GM18907 (cell line): ENCODE results near the gene FCN2.

Experiments used
- ATAC-seq: cut with Tn5 transposase; IDR thresholded peaks from one replicate; pipeline ENCODE4 v1.9.1; 2021; ENCODE audit warnings: mild to moderate bottlenecking, moderate library complexity; ENCODE audit not compliant: unreplicated experiment

FCN2 gene

DNA sequence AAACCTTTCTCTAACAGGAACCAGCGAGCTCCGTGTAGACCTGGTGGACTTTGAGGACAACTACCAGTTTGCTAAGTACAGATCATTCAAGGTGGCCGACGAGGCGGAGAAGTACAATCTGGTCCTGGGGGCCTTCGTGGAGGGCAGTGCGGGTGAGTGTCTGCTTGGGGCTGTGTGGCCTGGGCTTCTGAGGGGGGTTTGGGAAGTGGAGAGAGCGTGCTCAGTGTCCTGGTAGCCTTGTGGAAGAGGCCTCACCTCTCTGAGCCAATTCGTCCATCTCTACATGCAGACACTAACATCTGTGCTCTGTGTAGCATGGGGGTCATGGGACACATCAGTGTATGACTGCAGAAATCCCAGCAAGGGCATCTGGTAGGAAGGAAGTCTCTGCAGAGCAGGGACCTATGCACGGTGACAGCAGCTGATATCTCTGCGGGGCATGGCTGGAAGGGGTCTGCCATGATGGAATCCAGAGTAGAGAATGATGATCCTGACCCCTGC is 5.9 kb downstream of the FCN2 start:
- ATAC-seq = no peak

DNA sequence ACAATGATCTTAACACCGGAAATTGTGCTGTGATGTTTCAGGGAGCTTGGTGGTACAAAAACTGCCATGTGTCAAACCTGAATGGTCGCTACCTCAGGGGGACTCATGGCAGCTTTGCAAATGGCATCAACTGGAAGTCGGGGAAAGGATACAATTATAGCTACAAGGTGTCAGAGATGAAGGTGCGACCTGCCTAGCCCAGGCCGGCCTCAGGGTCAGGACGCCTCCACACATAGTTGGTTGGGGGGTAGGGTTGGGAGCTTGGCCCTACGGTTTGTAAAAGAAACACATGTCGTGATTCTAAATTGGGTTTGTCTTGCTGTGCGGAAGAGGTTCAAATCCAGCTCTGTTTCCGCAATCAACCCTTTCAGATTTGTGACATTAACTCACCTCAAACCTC is 6.6 kb downstream of the FCN2 start:
- ATAC-seq = no peak

DNA sequence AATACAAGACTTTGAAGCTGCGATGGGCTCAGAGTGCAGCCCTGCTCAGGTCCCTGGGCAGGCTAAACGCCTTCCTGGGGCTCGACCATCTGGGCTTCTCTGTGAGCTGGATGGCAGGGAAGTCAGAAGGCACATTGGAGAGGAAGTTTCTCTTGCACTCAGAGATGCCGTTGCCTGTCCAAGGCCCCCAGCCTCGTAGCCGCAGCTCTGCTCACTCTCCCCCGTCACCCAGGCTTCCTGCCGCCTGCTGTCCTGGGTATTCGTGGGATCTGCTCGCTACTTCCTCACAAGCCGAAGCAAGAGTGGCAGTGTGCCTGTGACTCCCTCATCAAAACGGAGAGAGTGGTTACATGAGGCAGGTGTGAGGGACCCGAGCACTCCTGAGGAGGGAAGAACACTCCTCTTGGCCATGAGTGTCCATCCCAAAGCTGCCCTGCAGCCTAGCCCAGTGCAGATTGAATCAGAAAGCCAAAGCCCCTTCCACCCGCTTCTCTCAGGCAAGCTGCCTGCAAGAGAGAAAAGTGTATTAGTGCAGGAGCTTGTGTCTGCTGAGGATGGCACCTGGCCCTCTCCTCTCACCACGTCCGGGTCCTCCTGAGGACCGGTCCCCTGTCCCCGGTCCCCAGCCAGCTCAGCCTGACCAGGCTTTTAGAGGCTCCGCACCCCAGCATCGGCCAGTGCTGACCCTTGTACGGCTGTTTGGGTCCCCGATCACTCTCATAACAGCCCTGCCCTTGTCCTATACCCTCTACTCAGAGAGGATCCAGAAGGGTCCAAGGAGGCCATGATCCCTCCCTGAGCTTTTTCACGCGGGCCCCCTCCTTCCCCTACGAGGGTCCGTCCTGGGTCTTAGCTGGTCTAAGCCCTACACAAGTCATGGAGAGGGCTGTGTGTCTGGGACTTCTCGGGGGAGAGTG is 7.3 kb downstream of the FCN2 start:
- no peak for ATAC-seq

DNA sequence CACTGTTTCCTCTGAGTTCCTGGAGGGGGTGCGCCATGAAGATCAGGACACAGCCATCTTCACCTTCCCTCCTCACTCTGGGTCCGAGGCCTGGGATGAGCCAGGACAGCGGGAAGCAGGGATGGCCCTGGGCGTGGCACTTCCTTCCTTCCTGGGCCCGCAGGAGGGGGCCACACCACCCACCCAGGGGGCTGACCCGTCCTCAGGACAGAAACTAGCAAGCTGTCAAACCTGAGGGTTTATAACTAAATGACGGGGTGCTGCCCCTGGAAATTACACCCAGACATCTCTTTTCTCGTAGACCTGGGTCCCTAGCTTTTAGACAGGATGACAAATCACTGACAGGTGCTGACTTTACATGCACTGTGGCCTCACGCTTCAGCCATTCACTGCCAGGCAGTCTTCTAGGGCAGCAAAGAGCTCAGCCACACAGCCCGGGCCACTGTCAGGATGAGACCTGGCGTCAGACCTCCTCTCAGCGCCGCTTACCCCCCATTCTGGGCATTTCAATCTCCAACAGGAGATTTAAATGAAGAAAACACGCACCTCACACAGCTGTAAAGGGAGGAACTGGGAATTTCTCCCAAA is 8.1 kb downstream of the FCN2 start:
- no peak for ATAC-seq

DNA sequence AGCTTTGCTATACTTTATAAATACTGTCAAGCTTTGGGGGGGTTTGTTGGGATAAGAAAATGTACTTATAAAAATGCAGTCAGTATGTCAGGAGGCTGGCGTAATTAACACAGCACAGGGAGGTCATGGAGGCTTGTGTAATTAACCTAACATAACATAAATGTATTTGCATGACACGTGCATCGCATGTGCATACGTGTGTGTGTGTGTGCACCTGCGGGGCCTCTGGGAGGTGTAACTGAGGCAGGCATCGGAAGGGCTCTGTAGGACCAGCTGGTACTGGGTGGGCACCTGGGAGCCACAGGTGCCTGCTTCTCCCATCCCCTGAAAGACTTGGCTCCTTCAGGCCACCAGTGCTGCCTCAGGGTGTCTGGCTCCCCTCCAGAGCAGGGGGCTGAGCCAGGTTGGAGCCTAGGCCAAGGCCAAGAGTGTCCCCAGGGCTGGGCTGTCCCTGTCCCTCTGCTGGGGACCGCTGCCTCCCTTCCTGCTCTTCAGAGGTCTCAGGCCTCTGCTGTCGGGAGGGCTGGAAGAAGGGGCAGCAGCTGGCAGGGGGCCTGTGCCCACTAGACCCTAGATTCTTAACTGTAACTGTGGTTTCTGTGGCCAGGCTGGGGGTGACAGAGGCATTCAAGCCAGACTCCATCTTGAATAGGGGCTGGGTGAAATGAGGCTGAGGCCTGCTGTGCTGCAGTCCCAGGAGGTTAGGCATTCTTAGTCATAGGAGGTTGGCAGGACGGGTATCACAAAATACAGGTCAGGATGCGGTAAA is 9.0 kb downstream of the FCN2 start:
- ATAC-seq = no peak

DNA sequence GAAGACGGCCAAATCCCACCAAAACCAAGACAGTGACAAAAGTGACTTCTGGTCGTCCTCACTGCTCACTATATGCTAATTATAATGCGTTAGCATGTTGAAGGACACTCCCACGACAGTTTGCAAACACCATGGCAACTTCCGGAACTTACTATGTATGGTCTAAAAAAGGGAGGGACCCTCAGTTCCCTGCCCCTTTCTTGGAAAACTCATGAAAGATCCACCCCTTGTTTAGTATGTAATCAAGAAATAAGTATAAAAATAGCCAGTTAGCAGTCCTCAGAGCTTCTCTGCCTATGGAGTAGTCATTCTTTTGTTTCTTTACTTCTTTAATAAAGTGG is 9.5 kb downstream of the FCN2 start:
- no peak for ATAC-seq

GRCh38 chr9:134891053-134891452 is 10.4 kb downstream of the FCN2 start:
- ATAC-seq = no peak

DNA sequence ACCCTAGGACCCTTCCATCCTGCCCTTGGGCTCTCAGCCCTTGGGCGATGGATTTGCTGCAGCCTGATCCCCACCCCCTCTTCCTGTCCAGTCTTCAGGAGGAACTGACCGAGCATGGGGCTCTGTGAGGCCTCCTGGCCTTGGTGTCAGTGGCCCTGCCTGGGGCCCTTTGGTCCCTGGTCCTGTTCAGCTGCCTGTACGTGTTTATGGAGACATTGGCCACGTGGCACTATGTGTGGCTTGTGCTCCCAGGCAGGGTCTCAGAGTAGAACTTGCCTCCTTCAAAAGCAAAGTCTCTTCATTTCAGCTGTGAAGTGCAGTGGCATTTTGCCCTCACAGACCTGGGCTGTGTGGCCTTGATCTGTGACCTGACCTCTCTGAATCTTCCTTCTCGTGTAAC is 11.1 kb downstream of the FCN2 start:
- no peak for ATAC-seq

DNA sequence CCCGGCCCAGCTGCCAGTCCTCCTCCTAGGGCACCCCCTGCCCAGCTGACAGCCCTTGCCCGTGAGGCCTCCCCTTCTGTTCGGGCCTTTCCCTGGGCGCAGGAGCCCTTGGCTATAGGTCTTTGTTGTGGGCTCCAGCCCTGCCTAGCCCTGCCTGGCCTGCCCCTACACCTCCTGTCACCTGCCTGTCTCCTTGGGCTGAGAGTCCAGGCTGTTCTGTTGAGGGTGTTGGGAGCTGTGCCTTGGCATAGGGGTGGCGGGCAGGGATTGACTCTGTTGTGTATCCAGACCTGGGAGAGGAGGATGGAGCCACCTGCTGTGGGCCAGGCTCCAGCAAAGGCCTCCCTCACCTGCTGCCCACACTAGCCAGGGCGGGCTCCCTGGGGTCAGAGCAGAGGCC is 11.6 kb downstream of the FCN2 start:
- no peak for ATAC-seq

- no peak for ATAC-seq
These were observed 12.3 kb downstream of the FCN2 start for GRCh38 chr9:134892820-134893420.

GRCh38 chr9:134894136-134894860 is 13.7 kb downstream of the FCN2 start:
- ATAC-seq = no peak

GRCh38 chr9:134895097-134895496 is 14.5 kb downstream of the FCN2 start:
- ATAC-seq = no peak

DNA sequence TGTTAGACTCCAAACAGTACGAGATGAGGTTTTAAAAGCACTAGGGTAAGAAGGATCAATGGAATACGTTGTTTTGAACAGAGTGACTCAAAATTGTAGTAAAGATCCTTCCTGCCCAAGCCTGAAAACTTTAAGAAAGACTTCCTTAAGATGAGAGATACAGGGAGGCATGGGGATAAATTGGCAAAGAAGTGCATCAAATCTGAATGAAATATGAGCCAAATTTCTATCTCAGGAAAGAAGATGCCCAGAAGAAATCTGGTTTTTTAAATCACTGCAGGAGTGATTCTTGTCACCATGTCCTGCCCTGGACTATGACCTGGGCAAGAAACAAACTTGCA is 14.9 kb downstream of the FCN2 start:
- no peak for ATAC-seq

DNA sequence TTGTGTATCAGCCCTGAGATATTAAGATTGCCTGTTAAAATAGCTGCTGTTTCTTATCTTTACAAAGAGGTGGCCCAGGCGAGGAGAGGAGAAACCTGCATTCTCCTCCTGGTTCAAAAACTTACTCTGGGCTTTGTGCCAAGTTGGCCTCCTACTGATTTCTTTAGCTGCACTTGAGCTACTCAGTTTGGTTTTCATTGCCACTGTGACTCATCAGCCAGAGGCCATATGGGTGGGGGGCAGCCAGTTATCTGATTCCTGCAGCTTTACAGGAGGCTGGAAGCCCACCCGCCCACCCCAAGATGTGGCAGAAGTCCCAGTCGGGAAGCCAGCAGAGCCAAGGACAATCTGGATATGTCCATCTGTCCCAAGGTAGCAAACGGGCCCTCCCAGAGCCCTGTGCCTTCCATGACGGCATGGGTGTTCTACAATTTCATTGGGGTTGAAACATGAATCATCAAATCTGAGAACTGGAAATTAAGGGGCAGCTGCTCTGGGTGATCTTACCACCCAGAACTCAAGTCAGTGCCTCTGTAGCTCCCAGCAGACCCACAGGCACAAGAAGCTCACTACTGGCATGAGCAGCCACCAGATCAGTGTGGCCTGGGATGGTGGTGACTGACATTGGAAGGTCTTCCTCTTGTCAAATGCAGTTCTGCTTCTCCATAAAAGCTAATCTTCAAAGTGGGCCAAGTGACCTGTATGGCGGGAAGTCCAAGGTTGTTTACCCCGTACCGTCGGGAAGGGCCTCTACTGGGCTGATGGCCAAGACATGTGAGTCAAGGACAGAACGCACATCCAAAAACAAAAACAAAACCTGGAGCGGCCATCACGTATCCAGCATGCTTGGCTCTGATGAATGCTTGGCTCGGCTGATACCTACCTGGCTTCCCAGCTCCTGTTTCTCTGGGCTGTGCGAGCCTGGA is 15.6 kb downstream of the FCN2 start:
- ATAC-seq = no peak

DNA sequence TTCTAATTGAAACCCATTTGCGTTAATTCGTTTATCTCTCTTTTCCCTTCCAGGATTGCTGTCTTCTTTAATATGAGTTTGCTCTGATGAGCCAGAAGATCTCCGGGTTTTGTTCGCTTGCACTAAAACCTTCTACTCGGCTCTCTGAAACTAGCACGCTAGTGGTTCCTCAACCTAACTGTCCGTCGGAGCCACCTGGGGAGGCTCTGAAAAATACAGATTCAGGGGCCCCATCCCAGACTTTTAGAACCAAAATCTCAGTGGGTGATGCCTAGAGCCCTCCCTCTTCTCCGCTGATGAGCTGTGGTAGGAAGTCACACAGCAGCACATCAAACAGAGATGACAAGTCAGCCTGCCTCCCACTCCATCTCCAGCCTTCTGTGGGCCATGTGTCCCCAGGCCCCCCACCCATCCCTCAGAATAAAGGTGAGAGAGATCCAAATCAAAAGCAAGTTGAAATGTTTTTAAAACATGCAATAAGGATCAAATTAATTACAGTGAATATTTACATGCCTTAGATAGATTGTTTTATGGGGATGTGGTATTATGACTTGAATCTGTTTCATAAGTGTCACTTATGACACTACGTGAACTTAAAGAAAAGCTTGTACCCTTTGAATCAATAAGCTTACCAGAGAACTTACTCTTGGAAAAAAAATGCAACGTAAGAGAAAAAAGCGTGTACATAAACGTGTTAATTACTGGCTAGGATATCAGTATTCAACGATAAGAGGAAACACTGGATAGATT is 16.4 kb downstream of the FCN2 start:
- ATAC-seq = no peak

GRCh38 chr9:134897584-134898170 is 17.1 kb downstream of the FCN2 start:
- no peak for ATAC-seq

- no peak for ATAC-seq
These were observed 17.7 kb downstream of the FCN2 start for GRCh38 chr9:134898319-134898718.

DNA sequence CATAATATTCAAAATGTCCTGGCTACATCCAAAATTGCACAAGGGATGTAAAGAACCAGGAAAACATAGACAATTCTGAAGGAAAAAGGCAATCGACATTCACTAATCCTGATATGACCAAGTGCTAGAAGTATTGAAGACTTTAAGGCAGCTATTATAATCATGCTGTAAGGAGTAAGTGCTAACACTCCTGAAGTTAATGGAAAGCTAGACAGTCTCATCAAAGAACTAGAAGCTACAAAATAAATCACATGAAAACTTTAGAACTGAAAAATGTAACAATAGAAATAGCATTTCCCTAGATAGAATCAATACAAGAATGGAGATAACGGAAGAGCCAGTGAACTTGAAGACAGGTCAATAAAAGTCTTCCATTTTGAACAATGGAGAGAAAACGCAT is 18.6 kb downstream of the FCN2 start:
- ATAC-seq = no peak

DNA sequence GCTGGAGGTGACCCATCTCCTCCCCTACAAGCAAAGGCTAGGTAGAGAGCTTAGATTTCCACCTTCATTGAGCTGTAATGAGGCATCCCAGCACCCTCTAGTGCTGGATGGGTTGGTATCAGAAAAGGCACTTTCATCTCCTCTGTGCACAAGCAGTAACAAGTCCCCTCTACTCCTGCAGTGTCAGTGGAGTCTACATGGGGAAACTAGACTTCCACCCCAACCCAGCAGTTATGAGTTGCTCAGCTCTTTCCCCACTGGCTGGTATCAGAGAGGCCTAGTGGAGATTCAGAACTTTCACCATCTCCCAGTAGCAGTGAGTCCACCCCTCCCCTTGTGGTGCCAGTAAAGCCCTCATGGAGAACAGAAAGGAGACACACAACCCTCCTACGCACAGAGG is 19.2 kb downstream of the FCN2 start:
- ATAC-seq = no peak
